Hypothalamus (tissue), 51 donors: ENCODE measurements around the gene NOTCH4.

Experiments
- DNase-seq, 51 donors: peaks; one replicate each; lab custom pipeline; 2025; lab: John Stamatoyannopoulos, UW

NOTCH4 gene

GRCh38 chr6:32148289-32149091, 75.4 kb downstream of the NOTCH4 start:
- peak in 21 of 51 donors; percentile 5 to 49 (median 33) for DNase-seq

DNA sequence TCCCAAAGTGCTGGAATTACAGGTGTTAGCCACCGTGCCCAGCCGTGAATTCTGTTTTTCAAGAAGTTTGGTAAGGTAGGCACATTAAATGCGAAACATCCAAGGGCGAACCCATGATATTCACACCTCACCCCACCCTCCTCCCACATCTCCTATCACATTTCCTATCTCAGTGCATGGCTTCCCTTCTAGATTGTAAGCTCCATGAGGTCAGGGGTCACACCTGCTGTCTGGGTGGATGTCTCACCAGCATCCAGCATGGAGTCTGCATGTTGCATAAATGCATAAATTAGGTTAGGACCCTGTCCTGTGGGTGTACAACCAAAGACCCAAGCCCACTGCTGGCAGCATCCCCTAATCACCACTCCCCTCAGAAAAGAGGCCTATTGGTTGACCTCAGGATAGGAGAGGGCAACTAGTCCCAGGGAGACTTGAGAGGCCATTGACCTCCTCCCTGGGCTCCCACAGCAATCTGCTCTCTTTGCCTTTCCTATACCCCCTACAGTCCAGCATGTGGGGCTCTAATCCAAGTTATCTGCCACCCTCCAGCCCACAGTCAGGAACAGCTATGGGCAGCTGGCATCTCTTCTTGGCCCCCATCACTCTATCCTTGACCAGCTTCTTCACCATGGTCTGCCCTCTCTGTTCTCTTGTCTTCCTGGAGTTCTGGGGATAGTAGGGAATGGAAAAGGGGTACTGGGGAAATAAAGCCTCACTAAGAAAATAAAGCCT, 76.3 kb downstream of the NOTCH4 start:
- DNase-seq: no peak

DNA sequence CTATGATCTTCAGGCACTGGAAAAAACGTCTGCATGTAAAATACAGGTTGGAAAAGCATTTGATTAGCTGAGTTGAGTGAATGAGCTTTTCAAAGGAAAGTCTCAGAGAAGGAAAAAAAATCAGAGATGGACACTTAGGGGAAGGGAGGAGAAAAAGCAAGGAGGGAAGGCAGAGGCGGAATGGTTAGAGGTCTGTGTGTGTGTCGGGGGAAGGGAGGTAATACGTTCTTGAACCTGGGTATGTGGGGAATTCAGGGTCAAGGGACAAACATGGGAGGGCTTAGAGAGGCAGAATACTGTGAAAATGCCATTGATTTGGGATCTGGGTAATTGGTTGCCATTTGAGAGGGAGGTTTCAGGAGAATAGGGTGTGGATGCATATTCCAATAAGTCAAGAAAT, 77.2 kb downstream of the NOTCH4 start:
- DNase-seq: no peak

DNA sequence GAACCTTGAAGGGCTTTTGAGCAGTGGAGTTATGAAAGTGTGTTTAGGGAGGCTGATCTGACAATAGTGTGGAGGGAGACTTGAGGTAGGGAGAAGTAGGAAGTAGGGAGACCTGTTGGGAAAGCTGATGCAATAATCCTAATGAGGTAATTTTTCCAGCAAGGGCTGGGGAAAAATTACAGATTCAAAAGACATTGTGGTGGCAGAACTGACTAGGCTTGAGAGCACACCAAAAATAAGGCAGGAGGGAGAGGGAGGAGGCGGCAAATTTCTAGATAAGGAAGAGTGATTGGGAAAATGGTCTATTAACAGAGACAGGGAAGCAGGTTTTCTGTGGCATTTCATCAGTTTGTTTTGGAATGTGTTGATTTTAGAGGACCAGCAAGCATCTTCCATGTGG, 77.6 kb downstream of the NOTCH4 start:
- no peak for DNase-seq
